Ishikawa (cell line): ENCODE data around the gene KRTAP19-4.

Source experiments
- CEBPB ChIP-seq: IDR thresholded peaks from 2 replicates; pipeline ENCODE4 v1.6.1; 2012
- CREB1 ChIP-seq: IDR thresholded peaks from 2 replicates; pipeline ENCODE4 v1.6.1; 2012; ENCODE audit warnings: low read depth
- EGR1 ChIP-seq: IDR thresholded peaks from 2 replicates; pipeline ENCODE4 v1.6.1; 2012
- EP300 ChIP-seq: IDR thresholded peaks from 2 replicates; pipeline ENCODE4 v1.6.1; 2012; ENCODE audit warnings: borderline replicate concordance
- FOXM1 ChIP-seq: IDR thresholded peaks from 2 replicates; pipeline ENCODE4 v1.6.1; 2012; ENCODE audit warnings: low read depth, borderline replicate concordance
- MAX ChIP-seq: IDR thresholded peaks from 2 replicates; pipeline ENCODE4 v1.6.1; 2012
- NFIC ChIP-seq: IDR thresholded peaks from 2 replicates; pipeline ENCODE4 v1.6.1; 2012
- RAD21 ChIP-seq: IDR thresholded peaks from 2 replicates; pipeline ENCODE4 v1.6.1; 2012; ENCODE audit warnings: low read depth
- REST ChIP-seq: IDR thresholded peaks from 2 replicates; pipeline ENCODE4 v1.6.1; 2012; ENCODE audit warnings: low read depth, mild to moderate bottlenecking
- TAF1 ChIP-seq: IDR thresholded peaks from 2 replicates; pipeline ENCODE4 v1.6.1; 2012; ENCODE audit warnings: low read depth, mild to moderate bottlenecking
- TCF12 ChIP-seq: IDR thresholded peaks from 2 replicates; pipeline ENCODE4 v1.6.1; 2012; ENCODE audit warnings: low read depth
- TEAD4 ChIP-seq: IDR thresholded peaks from 2 replicates; pipeline ENCODE4 v1.6.1; 2012
- USF1 ChIP-seq: IDR thresholded peaks from 2 replicates; pipeline ENCODE4 v1.6.1; 2012
- YY1 ChIP-seq: IDR thresholded peaks from 2 replicates; pipeline ENCODE4 v1.6.1; 2012; ENCODE audit warnings: low read depth
- ZBTB7A ChIP-seq: IDR thresholded peaks from 2 replicates; pipeline ENCODE4 v1.6.1; 2012; ENCODE audit warnings: low read depth

The KRTAP19-4 gene

GRCh38 chr21:30497065-30497464 lies at the start of gene KRTAP19-4:
Gene KRTAP19-4 (minus strand): TSS chr21:30497165. CDS start chr21:30497110, 55 bp downstream.
- TF ChIP-seq EGR1 = no peak
- TF ChIP-seq ZBTB7A = no peak
- no peak for TF ChIP-seq TCF12
- TF ChIP-seq EP300 = no peak
- TF ChIP-seq TAF1 = no peak
- TF ChIP-seq CEBPB = no peak
- TF ChIP-seq FOXM1 = no peak
- no peak for TF ChIP-seq RAD21
- TF ChIP-seq YY1 = no peak
- no peak for TF ChIP-seq NFIC
- TF ChIP-seq REST = no peak
- TF ChIP-seq TEAD4 = no peak
- TF ChIP-seq MAX = no peak

- TF ChIP-seq FOXM1 (no peak), EGR1 (no peak), YY1 (no peak), TAF1 (no peak), MAX (no peak), REST (no peak), TCF12 (no peak), CEBPB (no peak), RAD21 (no peak), CREB1 (no peak), TEAD4 (no peak), ZBTB7A (no peak), USF1 (no peak), EP300 (no peak), NFIC (no peak)
Measured at GRCh38 chr21:30541764-30542163, 44.8 kb upstream of the KRTAP19-4 start, which contains the start of gene KRTAP19-6. Gene KRTAP19-6 (minus strand): TSS chr21:30541864. CDS start chr21:30541833, 31 bp downstream.

- TF ChIP-seq CREB1 = no peak
- no peak for TF ChIP-seq MAX
- no peak for TF ChIP-seq EGR1
- no peak for TF ChIP-seq TEAD4
- no peak for TF ChIP-seq NFIC
- TF ChIP-seq TCF12 = no peak
- no peak for TF ChIP-seq CEBPB
- TF ChIP-seq TAF1 = no peak
- no peak for TF ChIP-seq USF1
- no peak for TF ChIP-seq EP300
Measured at GRCh38 chr21:30518876-30519275, 21.9 kb upstream of the KRTAP19-4 start.

GRCh38 chr21:30515681-30516080 lies 18.7 kb upstream of the KRTAP19-4 start:
- TF ChIP-seq EP300 (no peak), TAF1 (no peak), ZBTB7A (no peak), CREB1 (no peak), USF1 (no peak), TCF12 (no peak), NFIC (no peak), RAD21 (no peak), EGR1 (no peak), YY1 (no peak), REST (no peak)
